Islet precursor cell (in vitro differentiated cells): ENCODE data around the gene AXDND1.
A peak's percentile ranks its signal among the peaks of the same experiment; 100 is the strongest.
"Not testable (repeated sequence)": the region's sequence is repeated elsewhere in the genome, so short reads cannot be mapped to it uniquely, and the experiment has no call there.

Experiments used
- DNase-seq: peaks from one replicate; pipeline ENCODE4 v3.0.0-alpha.2; 2018

Gene AXDND1

GRCh38 chr1:179490611-179491010, 124.8 kb downstream of the AXDND1 start:
- DNase-seq: no peak

GRCh38 chr1:179493323-179493722, 127.6 kb downstream of the AXDND1 start:
- no peak for DNase-seq

- no peak for DNase-seq
These were observed 140.4 kb downstream of the AXDND1 start for GRCh38 chr1:179506199-179506598.

- no peak for DNase-seq
These were observed 143.6 kb downstream of the AXDND1 start for GRCh38 chr1:179509384-179509783.

GRCh38 chr1:179510038-179510437, 144.3 kb downstream of the AXDND1 start:
- DNase-seq: no peak

- DNase-seq: no peak
These were observed 151.4 kb downstream of the AXDND1 start for GRCh38 chr1:179516976-179517705.

- not testable (repeated sequence) for DNase-seq
These were observed 152.8 kb downstream of the AXDND1 start for GRCh38 chr1:179518544-179518943.

- DNase-seq: no peak
These were observed 163.9 kb downstream of the AXDND1 start for GRCh38 chr1:179529482-179530195.

GRCh38 chr1:179530352-179530751, 164.6 kb downstream of the AXDND1 start:
- DNase-seq: no peak

GRCh38 chr1:179541774-179542173, 176.0 kb downstream of the AXDND1 start:
- no peak for DNase-seq

- DNase-seq: no peak
These were observed 179.6 kb downstream of the AXDND1 start for GRCh38 chr1:179545321-179545720.

GRCh38 chr1:179547021-179547535, 181.3 kb downstream of the AXDND1 start:
- peak; percentile 65 for DNase-seq

- no peak for DNase-seq
These were observed 183.0 kb downstream of the AXDND1 start for GRCh38 chr1:179548666-179549367.

- DNase-seq: no peak
These were observed 183.6 kb downstream of the AXDND1 start for GRCh38 chr1:179549368-179549700.

- DNase-seq: peak; percentile 81
These were observed 185.2 kb downstream of the AXDND1 start for GRCh38 chr1:179550746-179551682.

- no peak for DNase-seq
These were observed 188.7 kb downstream of the AXDND1 start for GRCh38 chr1:179554427-179554826.

GRCh38 chr1:179558078-179558477, 192.3 kb downstream of the AXDND1 start:
- DNase-seq: no peak

GRCh38 chr1:179575497-179576314, 209.9 kb downstream of the AXDND1 start, which contains the start of gene NPHS2:
NPHS2 (minus strand) TSS chr1:179575948; CDS start chr1:179575864, 84 bp downstream.
- no peak for DNase-seq

- no peak for DNase-seq
These were observed 210.7 kb downstream of the AXDND1 start for GRCh38 chr1:179576509-179576908.

- no peak for DNase-seq
These were observed 218.1 kb downstream of the AXDND1 start for GRCh38 chr1:179583771-179584320.
